ENCODE results near the gene MRGPRX2.

MRGPRX2 gene

GRCh38 chr11:19060629-19061028 lies at the start of gene MRGPRX2:
Gene MRGPRX2, minus strand, starts transcription at chr11:19060717. Its CDS starts 4,315 bp downstream, at chr11:19056402.
- DNase-seq, result peak in 1 of 2 donors; percentile 17

- DNase-seq, result no peak
Measured at GRCh38 chr11:19110295-19110694, 49.8 kb upstream of the MRGPRX2 start.

DNA sequence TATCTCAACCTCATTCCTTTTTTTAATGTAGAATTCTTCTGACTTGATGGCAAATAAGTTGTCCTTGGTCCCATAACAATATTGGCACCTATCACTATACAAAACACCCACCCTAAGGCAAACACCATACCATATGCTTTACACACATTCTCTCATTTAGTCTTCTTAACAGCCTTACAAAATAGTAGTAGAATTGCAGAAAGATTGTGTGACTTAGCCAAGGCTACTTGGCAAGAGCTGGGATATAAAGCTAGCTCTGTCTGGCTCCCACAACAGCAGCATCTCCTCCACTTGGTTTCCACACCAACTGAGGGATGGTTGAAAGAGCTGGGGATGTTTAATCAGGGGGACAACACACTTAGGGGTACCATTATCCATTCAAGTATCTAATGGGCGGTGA lies 46.6 kb upstream of the MRGPRX2 start:
- DNase-seq, result no peak

GRCh38 chr11:19105011-19105410 lies 44.5 kb upstream of the MRGPRX2 start:
- DNase-seq, result no peak

DNA sequence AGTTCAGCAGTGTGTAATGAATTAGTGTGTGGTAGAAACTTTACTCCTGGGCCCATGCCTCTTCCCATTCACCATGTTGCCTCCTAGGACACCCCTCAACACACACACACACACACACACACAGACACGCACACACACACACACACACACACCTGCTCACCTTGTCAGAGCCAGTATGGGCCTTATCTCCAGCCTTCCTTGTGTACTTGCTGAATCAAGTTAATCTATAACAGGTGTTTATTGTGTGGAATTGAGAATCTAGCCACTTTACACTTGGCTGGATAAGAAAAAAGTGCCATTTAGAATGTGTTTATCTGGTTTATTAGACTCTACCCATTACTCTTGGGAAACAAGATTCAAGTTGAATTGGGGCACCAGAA lies 42.0 kb upstream of the MRGPRX2 start:
- no peak for DNase-seq

DNA sequence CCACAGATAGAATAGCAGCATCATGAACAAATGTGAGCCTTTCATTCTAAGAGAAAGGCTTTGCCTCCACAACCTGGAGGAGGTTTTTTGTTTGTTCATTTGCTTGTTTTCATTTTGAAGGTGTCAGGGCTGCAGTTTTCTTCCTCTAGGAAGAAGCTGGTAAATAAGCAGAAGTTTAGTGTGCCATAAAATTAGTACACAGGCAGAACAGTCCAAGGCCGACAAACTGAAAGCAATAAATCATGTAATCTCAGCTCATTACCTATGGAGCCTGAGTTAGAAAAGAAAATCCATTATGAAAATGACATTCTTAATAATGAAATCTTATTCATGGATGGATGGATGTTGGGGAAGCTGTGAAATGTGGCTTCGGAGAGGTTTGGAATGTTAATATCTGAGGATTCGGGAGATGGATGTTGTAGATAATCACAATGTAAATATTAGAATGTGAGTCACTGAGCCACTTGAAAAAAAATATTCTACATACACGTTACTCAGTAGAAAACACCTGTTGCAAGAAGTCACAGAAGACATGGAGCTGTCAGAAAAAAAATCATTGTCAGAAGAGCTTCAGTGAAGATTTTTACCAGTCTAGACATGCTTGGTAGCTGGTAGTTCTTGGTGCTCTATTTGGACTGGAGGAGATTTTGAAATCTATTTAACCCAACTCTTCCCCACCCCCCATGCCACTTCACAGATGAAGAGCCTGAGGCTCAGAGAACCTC lies 41.4 kb upstream of the MRGPRX2 start:
- no peak for DNase-seq

DNA sequence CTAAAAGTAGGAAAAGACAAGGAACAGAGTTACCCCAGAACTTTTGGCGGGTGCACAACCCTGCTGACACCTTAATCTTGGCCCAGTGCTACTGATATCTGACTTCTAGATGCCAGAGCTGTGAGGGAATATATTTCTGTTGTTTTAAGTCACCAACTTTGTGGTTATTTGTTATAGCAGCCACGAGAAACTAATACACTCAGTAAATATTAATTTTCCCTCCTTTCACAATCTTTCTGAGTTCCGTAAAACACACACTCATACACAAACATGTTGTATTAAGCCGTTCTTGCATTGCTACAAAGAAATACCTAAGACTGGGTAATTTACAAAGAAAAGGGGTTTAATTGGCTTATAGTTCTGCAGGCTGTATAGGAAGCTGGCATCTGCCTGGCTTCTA lies 40.4 kb upstream of the MRGPRX2 start:
- DNase-seq, result no peak

GRCh38 chr11:19099093-19099492 lies 38.6 kb upstream of the MRGPRX2 start:
- DNase-seq, result no peak

DNA sequence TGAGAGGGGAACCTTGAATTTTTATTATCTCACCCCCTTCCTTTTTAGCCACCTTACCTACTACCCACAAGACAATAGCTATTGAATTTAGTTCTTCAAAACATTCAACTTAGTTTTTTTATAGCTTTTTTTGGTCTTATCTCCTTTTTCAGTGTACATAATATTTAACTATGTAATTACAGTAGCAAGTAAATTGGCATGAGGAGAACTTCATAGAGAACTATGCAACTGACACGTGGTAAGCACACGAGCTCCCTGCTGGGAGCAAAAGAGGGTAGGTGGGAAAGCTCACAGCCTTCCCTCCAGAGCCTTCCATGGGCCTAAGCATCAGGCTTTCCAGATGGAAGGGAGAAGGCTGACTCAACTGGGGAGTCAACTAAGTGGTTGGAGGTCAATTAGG lies 34.3 kb upstream of the MRGPRX2 start:
- DNase-seq, result no peak

DNA sequence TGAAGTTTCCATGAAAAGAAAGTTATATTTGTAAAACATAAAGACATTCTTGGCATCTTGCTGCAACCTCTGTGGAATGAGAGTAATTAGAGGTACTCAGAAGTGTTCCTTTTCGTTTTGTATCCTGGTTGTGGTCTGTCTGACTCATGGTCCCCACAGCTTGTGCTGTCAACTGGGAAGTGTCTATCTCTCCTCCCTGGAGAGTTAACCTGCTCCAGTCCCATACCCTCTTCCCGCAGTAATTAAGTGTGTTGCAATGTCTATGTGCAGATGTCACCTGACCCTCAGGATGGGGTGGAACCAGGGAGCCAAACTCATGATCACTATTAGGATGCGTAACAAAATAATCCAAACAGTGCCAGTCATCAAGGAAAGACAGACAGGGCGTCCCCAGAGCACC lies 33.5 kb upstream of the MRGPRX2 start:
- no peak for DNase-seq

GRCh38 chr11:19092850-19093249 lies 32.3 kb upstream of the MRGPRX2 start:
- DNase-seq, result no peak

DNA sequence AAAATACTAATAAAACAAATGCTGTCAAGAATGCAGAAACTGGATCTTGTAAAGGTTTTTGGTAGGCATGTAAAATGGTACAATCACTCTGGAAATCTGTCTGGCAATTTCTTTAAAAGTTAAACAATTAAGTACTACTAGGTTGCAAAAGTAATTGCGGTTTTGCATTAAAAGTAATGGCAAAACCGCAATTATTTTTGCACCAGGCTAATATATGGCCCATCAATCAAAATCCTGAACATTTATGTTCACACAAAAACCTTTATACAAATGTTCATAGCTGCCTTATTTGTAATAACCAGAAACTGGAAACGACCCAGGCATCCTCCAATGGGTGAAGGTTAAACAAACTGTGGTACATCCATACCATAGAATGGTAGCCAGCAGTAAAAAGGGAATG lies 31.8 kb upstream of the MRGPRX2 start:
- no peak for DNase-seq

DNA sequence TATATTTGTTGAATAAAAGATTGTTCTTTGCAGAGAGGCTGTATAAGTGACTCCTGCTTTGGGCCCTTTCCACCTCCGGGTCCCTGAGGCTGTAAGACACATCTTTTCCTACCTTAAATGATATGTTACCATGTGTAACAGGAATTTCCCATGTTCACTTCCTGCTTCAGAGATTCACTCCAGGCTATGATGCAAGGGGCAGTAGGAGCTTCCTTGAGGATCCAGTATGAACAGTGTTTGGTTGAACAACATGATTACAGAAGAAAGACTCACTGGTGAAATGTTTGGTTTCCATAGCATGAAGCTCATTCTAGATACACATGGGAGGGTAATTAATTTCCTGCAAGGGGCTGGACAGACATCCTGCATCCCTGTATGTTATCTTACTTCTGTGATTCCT lies 30.8 kb upstream of the MRGPRX2 start:
- no peak for DNase-seq

GRCh38 chr11:19089421-19089820 lies 28.9 kb upstream of the MRGPRX2 start:
- no peak for DNase-seq

GRCh38 chr11:19088791-19089190 lies 28.3 kb upstream of the MRGPRX2 start:
- no peak for DNase-seq

DNA sequence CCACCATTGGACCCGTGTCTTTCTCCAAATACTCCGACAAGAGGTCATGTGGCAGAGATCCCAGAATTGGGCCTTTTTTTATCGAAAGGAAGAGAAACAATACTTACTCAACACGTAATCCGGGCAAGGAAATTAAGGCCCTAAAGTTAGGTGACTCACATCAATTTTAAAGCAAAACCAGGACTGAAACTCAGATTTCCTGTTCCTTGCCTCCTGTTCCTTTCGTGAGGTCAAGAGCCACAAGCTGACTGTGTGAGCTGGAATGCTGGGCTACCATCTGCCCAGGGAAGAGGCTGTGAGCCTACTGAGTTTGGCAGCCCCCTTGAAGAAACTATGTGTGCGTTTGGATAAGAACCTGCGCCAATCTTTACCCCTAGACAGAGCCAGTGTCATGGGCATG lies 27.1 kb upstream of the MRGPRX2 start:
- no peak for DNase-seq

GRCh38 chr11:19084661-19085315 lies 24.3 kb upstream of the MRGPRX2 start:
- no peak for DNase-seq

GRCh38 chr11:19083166-19083565 lies 22.6 kb upstream of the MRGPRX2 start:
- no peak for DNase-seq

GRCh38 chr11:19080579-19080993 lies 20.1 kb upstream of the MRGPRX2 start:
- DNase-seq, result no peak

- DNase-seq, result no peak
Measured at GRCh38 chr11:19079643-19080440, 19.3 kb upstream of the MRGPRX2 start.

- no peak for DNase-seq
Measured at GRCh38 chr11:19077965-19078364, 17.4 kb upstream of the MRGPRX2 start.

DNA sequence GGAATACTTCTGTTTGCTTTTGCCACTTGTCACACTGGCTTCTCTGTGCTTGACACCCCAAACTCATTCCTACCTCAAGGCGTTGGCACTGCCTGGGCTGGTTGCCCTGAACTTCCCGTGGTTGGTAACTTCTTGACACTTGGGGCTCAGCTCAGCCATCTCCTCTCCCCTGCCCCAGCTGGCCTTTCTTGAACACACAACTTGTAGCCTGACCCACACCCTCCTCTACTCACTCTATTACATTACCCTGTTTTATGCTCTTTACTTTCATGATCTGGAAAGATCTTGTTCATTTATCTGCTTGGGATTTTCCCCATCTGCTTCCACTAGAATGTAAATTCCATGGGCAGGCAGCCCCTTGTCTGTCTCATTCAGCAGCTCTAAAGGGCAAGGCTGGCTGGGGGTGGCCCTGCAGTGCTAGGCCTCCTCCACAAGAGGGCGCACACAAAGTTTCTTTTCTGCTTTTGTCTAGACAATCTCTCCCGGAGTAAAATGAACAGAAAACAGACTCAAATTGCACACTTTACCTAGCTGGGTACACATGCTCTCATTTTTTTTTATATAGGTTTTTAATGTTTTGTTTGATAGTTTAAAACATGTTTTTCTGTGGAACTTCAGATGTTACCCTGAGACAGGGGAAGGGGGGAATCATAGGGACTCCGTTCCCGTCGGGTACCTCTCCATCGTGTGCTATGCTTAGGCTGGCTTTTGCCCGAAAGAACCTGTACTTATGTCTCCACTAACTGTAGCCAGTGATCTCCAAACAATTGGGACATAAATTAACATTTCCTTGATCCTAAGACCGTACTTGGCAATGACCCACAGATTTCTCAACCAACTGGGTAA lies 16.4 kb upstream of the MRGPRX2 start:
- DNase-seq, result peak; percentile 72

DNA sequence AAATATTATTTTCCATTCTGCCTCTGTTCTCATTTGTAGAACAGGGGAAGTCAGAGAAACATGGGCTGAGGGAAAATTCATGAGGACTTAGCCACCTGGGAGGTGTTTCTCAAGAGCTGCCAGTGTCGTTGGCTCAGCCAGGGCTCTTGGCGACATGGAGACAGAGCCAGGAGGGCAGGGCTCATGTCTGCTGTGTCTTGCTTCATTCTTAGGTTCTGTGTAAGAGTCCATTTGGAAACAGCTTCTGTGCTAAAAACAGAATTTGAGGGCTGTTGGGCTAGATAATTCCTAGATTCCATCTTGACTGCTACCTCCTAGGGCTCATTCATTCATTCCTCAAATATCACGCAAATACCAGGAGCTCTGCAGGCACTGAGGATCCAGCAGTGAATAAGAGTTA lies 15.1 kb upstream of the MRGPRX2 start:
- no peak for DNase-seq

Measured in stimulated activated CD4-positive, alpha-beta T cell treated with anti-CD3 and anti-CD28 coated beads, Interleukin-2, amount 100 ng/mL, for 24 hours (primary cell).